HG03558 (cell line): Measurements from ENCODE around the gene WNT3A.
"Not testable (repeated sequence)": the region's sequence is repeated elsewhere in the genome, so short reads cannot be mapped to it uniquely, and the experiment has no call there.

ENCODE experiments used
- ATAC-seq: cut with Tn5 transposase; IDR thresholded peaks from one replicate; pipeline ENCODE4 v1.9.1; 2021; ENCODE audit warnings: moderate number of reproducible peaks; ENCODE audit not compliant: unreplicated experiment; ENCODE audit errors: extremely low read depth

Gene WNT3A

GRCh38 chr1:228006786-228007048, at the start of gene WNT3A:
Gene WNT3A (plus strand): TSS chr1:228006998. CDS start chr1:228007129, 131 bp downstream.
- no peak for ATAC-seq

- ATAC-seq: no peak
Measured at GRCh38 chr1:227958617-227959324, 48.0 kb upstream of the WNT3A start.

GRCh38 chr1:227959325-227959860, 47.4 kb upstream of the WNT3A start:
- no peak for ATAC-seq

GRCh38 chr1:227961651-227962466, 44.9 kb upstream of the WNT3A start:
- ATAC-seq: no peak

GRCh38 chr1:227966733-227967132, 40.1 kb upstream of the WNT3A start:
- not testable (repeated sequence) for ATAC-seq

- not testable (repeated sequence) for ATAC-seq
Measured at GRCh38 chr1:227967815-227968214, 39.0 kb upstream of the WNT3A start.

GRCh38 chr1:227970076-227970995, 36.5 kb upstream of the WNT3A start:
- ATAC-seq: not testable (repeated sequence)

GRCh38 chr1:227971216-227971615, 35.6 kb upstream of the WNT3A start:
- ATAC-seq: not testable (repeated sequence)

GRCh38 chr1:227971643-227972282, 35.0 kb upstream of the WNT3A start:
- ATAC-seq: not testable (repeated sequence)

- not testable (repeated sequence) for ATAC-seq
Measured at GRCh38 chr1:227972283-227972679, 34.5 kb upstream of the WNT3A start.

GRCh38 chr1:227972843-227973374, 33.9 kb upstream of the WNT3A start:
- not testable (repeated sequence) for ATAC-seq

GRCh38 chr1:227973724-227974288, 33.0 kb upstream of the WNT3A start:
- ATAC-seq: not testable (repeated sequence)

GRCh38 chr1:227975583-227976283, 31.1 kb upstream of the WNT3A start:
- not testable (repeated sequence) for ATAC-seq

- ATAC-seq: no peak
Measured at GRCh38 chr1:227987181-227987580, 19.6 kb upstream of the WNT3A start.

GRCh38 chr1:227994632-227995300, 12.0 kb upstream of the WNT3A start:
- no peak for ATAC-seq

GRCh38 chr1:227996187-227996950, 10.4 kb upstream of the WNT3A start:
- no peak for ATAC-seq

- ATAC-seq: no peak
Measured at GRCh38 chr1:227998374-227999055, 8.3 kb upstream of the WNT3A start.
